Neural progenitor cell (in vitro differentiated cells): ENCODE data around the gene GP1BA.

Experiments used
- EZH2 ChIP-seq: fragments of 200-600 bp; sonication (generic); IDR thresholded peaks from 2 replicates; pipeline ENCODE4 v1.6.1; 2017; ENCODE audit warnings: antibody characterized with exemption, mild to moderate bottlenecking, moderate library complexity
- EZH2phosphoT487 ChIP-seq: fragments of 200-600 bp; sonication (generic); IDR thresholded peaks from 2 replicates; pipeline ENCODE4 v1.6.1; 2017; ENCODE audit warnings: antibody characterized with exemption
- TF ChIP-seq, protein P1 (sequence below): fragments of 200-600 bp; sonication (generic); IDR thresholded peaks from 2 replicates; pipeline ENCODE4 v1.5.1; 2017; ENCODE audit warnings: antibody characterized with exemption, mild to moderate bottlenecking

DNA sequence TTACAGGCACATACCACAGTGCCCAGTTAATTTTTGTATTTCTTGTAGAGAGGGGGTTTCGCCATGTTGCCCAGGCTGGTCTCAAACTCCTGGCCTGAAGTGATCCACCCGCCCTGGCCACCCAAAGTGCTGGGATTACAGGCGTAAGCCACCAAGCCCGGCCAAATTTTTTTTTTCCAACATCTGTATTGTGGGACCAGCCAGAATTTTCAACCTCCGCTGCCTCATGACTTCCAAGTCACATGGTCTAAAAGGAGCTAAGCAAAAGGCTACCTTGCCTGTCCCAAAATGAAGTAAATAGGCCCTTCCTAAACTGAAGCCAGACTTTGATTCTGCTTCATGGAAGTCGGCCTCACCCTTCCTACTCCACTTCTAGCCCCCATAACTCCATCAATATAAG, 39.7 kb downstream of the GP1BA start:
- TF ChIP-seq, protein P1, sequence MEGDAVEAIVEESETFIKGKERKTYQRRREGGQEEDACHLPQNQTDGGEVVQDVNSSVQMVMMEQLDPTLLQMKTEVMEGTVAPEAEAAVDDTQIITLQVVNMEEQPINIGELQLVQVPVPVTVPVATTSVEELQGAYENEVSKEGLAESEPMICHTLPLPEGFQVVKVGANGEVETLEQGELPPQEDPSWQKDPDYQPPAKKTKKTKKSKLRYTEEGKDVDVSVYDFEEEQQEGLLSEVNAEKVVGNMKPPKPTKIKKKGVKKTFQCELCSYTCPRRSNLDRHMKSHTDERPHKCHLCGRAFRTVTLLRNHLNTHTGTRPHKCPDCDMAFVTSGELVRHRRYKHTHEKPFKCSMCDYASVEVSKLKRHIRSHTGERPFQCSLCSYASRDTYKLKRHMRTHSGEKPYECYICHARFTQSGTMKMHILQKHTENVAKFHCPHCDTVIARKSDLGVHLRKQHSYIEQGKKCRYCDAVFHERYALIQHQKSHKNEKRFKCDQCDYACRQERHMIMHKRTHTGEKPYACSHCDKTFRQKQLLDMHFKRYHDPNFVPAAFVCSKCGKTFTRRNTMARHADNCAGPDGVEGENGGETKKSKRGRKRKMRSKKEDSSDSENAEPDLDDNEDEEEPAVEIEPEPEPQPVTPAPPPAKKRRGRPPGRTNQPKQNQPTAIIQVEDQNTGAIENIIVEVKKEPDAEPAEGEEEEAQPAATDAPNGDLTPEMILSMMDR: no peak
- TF ChIP-seq EZH2 (no peak), EZH2phosphoT487 (no peak)
